Lower lobe of right lung (tissue), 2 donors: ENCODE results near the gene SEPTIN12. TPM values are rescaled to one million over a fixed set of nuclear protein-coding genes. Genes with fewer than 3 reads are reported as not detected.

Experiments used
- ATAC-seq, 2 donors: fragments of 200-7000 bp; cut with Tn5 transposase; one replicate each; pipeline ENCODE4 v1.9.1; 2020 to 2022; ENCODE audit warnings: mild to moderate bottlenecking in 2 of 2, moderate library complexity in 2 of 2
- DNase-seq: peaks from one replicate; pipeline ENCODE4 v3.0.0-alpha.2; 2020
- H3K27ac ChIP-seq: fragments of 200-600 bp; one replicate; pipeline ENCODE4 v1.8.0; 2022
- H3K27me3 ChIP-seq: fragments of 200-600 bp; one replicate; pipeline ENCODE4 v1.8.0; 2022; ENCODE audit warnings: low read depth
- H3K36me3 ChIP-seq: fragments of 200-600 bp; one replicate; pipeline ENCODE4 v1.8.0; 2022; ENCODE audit warnings: mild to moderate bottlenecking
- H3K4me1 ChIP-seq: fragments of 200-600 bp; one replicate; pipeline ENCODE4 v1.8.0; 2022
- H3K4me3 ChIP-seq: fragments of 200-600 bp; one replicate; pipeline ENCODE4 v1.8.0; 2022; ENCODE audit warnings: mild to moderate bottlenecking
- H3K9me3 ChIP-seq: fragments of 200-600 bp; one replicate; pipeline ENCODE4 v1.8.0; 2022
- intact Hi-C: fragments of 100-400 bp; cut with DNase I; formaldehyde crosslinking; loops from one replicate; pipeline ENCODE4 v1.11.0; 2022
- total RNA-seq: library from RNA; stranded (reverse); fragmentation: NEBNext Ultra II Directional; extraction: Animal tissue kit (Norgen Biotek cat#: 25700); gene quantifications from one replicate; pipeline ENCODE4 v1.2.1, GENCODE V29; 2021
- TF ChIP-seq, protein P1 (sequence below): fragments of 200-600 bp; IDR thresholded peaks from one replicate; pipeline ENCODE4 v1.8.0; 2022; ENCODE audit warnings: antibody characterized with exemption, mild to moderate bottlenecking
- donor health status: DM: no; HTN: yes; CAD: no; lungs with severe emphysema.

The SEPTIN12 gene
- total RNA-seq, 1 donor from 2014 or later, result not detected

DNA sequence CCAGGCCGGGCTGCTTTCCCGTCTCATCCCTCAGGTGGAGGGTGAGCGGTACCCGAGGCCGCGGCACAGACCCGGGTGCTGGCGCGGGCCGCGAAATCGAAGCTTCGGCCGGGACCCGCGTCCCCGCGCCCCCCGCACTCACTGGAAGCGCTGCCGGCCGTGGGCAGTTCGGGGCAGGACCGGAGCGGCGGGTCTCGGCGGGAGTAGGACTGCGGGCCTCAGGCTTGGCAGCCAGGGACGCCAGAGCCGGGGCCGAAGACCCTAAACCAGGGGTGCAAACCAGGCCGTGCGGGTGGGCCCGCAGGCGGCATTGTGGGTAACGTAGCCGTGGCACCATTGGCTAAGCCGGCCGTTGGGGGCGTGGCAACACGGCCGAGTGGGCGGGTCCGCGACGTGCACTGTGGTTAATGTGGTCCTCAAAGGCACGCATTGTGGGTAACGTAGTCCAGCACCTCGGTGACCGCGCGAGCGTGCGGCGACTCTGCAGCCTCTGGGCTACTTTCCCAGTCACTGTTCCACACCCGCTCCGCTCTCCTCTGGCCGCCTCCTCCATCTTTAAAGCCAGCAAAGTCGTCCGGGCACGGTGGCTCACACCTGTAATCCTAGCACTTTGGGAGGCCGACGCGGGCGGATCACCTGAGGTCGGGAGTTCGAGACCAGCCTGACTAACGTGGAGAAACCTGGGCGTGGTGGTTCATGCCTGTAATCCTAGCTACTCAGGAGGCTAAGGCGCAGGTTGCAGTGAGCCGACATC, 21.1 kb downstream of the SEPTIN12 start, which contains the start of gene ZNF500:
Gene ZNF500 (minus strand): TSS at position 288 of the 754 bp plus-strand sequence. CDS start 1,184 bp downstream, outside the sequence.
- peaks cover 32% of the 10 kb centered on the region for H3K36me3 ChIP-seq
- peaks cover 34% of the 10 kb centered on the region for H3K4me1 ChIP-seq
- H3K27me3 ChIP-seq, result no peaks in the 10 kb centered on the region
- H3K4me3 ChIP-seq, result peak within 1 kb of the TSS; percentile 96
- DNase-seq (peak; percentile 99), ATAC-seq (peak; percentile 96)
- TF ChIP-seq, protein P1, sequence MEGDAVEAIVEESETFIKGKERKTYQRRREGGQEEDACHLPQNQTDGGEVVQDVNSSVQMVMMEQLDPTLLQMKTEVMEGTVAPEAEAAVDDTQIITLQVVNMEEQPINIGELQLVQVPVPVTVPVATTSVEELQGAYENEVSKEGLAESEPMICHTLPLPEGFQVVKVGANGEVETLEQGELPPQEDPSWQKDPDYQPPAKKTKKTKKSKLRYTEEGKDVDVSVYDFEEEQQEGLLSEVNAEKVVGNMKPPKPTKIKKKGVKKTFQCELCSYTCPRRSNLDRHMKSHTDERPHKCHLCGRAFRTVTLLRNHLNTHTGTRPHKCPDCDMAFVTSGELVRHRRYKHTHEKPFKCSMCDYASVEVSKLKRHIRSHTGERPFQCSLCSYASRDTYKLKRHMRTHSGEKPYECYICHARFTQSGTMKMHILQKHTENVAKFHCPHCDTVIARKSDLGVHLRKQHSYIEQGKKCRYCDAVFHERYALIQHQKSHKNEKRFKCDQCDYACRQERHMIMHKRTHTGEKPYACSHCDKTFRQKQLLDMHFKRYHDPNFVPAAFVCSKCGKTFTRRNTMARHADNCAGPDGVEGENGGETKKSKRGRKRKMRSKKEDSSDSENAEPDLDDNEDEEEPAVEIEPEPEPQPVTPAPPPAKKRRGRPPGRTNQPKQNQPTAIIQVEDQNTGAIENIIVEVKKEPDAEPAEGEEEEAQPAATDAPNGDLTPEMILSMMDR, result no peak
- peak within 1 kb of the TSS; percentile 92 for H3K27ac ChIP-seq
- H3K9me3 ChIP-seq, result no peaks in the 10 kb centered on the region
- intact Hi-C loops, result no loop called here

DNA sequence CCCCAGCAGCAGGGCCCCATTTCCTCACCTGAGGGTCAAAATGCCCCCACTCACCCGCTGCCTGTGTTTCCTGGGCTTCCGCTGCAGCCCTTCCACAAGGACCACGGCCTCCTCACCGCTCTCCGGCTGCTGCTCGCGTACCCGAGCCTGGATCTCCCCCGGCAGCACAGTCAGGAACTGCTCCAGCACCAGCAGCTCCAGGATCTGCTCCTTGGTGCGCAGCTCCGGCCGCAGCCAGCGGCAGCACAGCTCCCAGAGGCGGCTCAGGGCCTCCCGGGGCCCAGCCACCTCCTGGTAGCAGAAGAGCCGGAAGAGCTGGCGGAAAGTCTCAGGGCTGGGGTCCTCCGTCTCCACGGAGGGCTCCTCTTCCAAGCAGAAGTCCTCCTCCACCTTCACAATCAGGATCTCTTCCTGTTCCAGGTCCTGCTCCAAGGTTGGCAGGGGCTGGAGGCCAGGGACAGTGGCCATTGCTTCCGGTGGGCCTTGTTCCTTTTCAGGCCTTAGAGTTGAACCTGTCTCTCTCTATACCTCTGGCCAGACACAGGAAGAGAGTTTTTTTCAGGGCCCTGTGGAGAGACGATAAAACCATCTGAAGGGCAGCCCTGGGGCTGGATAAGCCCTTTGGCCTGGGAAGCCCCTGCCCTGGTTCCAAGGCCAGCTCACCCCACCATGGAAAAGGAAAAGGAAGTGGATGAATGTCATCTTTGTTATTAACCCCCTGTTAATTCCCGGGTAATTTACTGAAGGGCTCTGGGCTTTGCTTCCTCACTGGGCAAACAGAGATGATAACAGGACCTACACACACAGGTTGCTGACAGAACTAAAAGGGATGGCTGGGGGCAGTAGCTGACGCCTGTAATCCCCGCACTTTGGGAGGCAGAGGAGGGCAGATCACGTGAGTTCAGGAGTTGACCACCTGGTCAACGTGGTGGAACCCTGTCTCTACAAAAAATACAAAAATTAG, 22.4 kb downstream of the SEPTIN12 start:
- DNase-seq (no peak), ATAC-seq (no peak)
- Histone ChIP-seq H3K4me3 (peak overlapping the region; percentile 96), H3K27me3 (no peaks in the 10 kb centered on the region), H3K9me3 (no peaks in the 10 kb centered on the region), H3K4me1 (peaks cover 34% of the 10 kb centered on the region), H3K27ac (peak overlapping the region; percentile 92), H3K36me3 (peaks cover 41% of the 10 kb centered on the region)
- TF ChIP-seq, protein P1, result no peak
- intact Hi-C loops, result no loop called here

DNA sequence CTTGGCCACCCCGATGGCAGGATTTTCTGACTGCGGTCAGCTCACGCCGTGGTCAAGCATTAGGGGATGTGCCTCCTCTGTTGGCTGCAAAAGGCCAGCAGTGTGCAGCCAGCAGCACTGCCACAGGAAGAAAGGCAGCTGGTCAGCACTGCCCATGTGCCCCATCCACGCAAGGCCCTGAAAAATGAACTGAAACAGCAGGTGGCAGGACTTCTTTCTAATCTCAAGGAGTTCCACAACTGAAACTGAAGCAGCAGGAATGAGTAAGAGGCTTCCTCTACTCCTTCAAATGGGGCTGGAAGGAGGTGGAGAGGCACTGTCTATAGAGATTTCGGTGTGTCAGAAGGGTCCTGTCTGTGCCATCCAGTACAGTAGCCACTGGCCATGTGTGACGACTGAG, 24.4 kb downstream of the SEPTIN12 start:
- Histone ChIP-seq H3K36me3 (peaks cover 61% of the 10 kb centered on the region), H3K4me1 (peaks cover 28% of the 10 kb centered on the region), H3K4me3 (no peak overlapping the region), H3K27ac (no peak overlapping the region), H3K27me3 (no peaks in the 10 kb centered on the region), H3K9me3 (no peaks in the 10 kb centered on the region)
- DNase-seq (no peak), ATAC-seq (no peak)
- intact Hi-C loops, result no loop called here
- TF ChIP-seq, protein P1, result no peak

DNA sequence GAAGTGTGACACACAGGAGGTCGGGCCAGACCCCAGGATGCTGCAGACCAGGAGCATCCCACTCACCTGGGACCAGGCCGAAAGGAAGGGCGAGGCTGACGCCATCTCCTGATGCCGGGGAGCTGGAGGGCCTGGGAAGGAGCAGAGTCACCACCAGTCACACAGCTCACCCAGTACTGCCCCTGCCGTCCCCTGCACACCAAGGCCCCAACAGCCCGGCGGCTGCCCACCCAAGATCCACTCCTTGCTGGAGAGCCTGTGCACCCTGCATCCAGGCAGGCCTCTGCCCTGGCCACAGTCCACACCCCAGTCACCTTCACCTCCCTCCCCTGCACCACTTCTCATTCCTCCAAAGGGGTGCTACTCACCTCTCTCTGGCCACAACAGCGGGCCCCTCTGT, 25.9 kb downstream of the SEPTIN12 start:
- H3K9me3 ChIP-seq, result no peaks in the 10 kb centered on the region
- TF ChIP-seq, protein P1, result no peak
- peaks cover 77% of the 10 kb centered on the region for H3K36me3 ChIP-seq

DNA sequence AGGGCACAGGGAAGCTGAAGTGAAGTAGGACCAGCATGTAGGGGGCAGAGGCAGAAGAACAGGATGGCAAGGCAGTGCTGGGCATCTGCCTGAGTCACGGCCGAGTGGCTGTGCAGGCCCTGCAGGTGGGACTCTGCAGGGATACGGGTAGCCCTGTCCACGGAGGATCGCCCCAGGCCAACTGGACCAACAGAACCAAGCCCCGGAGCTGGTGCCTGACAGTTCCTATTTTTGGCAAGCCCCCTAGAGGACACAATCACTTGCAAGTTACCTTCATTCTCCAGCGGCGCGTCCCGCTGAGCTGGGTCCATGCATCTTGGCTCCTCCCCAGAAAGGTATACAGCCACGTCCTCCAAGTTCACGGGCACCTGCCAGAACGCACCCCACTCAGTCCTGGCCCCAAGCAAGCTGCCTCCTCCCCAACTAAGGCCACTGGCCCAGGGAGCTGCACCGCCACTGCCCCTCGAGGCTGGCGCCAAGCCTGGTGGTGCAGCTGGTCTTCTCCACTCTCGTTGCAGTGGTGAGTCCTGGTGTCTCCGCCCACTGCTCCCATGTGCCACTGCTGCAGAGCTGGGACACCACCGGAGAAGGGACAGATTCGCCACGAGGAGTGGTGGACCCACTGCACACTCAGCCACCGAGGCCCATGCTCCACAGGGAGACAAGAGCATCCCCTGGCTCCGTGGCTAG, 27.8 kb downstream of the SEPTIN12 start:
- TF ChIP-seq, protein P1, result no peak
- intact Hi-C loops, result no loop called here
- ATAC-seq, result no peak
- peaks cover 6% of the 10 kb centered on the region for H3K4me1 ChIP-seq
- peaks cover 91% of the 10 kb centered on the region for H3K36me3 ChIP-seq
- no peaks in the 10 kb centered on the region for H3K27me3 ChIP-seq
- H3K9me3 ChIP-seq, result no peaks in the 10 kb centered on the region
- H3K4me3 ChIP-seq, result no peak overlapping the region
- no peak for DNase-seq
- H3K27ac ChIP-seq, result no peak overlapping the region

More for the DNA sequence above, 25.9 kb downstream of the SEPTIN12 start:
- ATAC-seq (no peak), DNase-seq (no peak)
- Histone ChIP-seq H3K27ac (no peak overlapping the region), H3K4me3 (no peak overlapping the region), H3K4me1 (peaks cover 17% of the 10 kb centered on the region), H3K27me3 (no peaks in the 10 kb centered on the region)
- intact Hi-C loops, result no loop called here
